Activated naive CD4-positive, alpha-beta T cell treated with anti-CD3 and anti-CD28 coated beads, Interleukin-2, amount 50 U/mL, for 16 hours (primary cell): Measurements from ENCODE around the gene DHDH.
A peak's percentile ranks its signal among the peaks of the same experiment; 100 is the strongest.
"Not testable (repeated sequence)": the region's sequence is repeated elsewhere in the genome, so short reads cannot be mapped to it uniquely, and the experiment has no call there.

Experiments used
- DNase-seq: peaks from one replicate; pipeline ENCODE4 v3.0.0-alpha.2; 2020

DHDH gene

GRCh38 chr19:48933382-48933932 lies at the start of gene DHDH:
TSS of gene DHDH (plus strand) at chr19:48933699. CDS start at chr19:48933722, 23 bp downstream.
- DNase-seq, result peak; percentile 77

- DNase-seq, result no peak
Observed at GRCh38 chr19:48883726-48884125, 49.8 kb upstream of the DHDH start.

- DNase-seq, result no peak
Observed at GRCh38 chr19:48887861-48888612, 45.5 kb upstream of the DHDH start.

GRCh38 chr19:48889496-48889895 lies 44.0 kb upstream of the DHDH start:
- DNase-seq, result not testable (repeated sequence)

- DNase-seq, result no peak
Observed at GRCh38 chr19:48890551-48890950, 42.9 kb upstream of the DHDH start.

- no peak for DNase-seq
Observed at GRCh38 chr19:48895226-48895625, 38.3 kb upstream of the DHDH start.

- DNase-seq, result peak; percentile 61
Observed at GRCh38 chr19:48896191-48896720, 37.2 kb upstream of the DHDH start.

GRCh38 chr19:48897181-48897580 lies 36.3 kb upstream of the DHDH start:
- DNase-seq, result no peak

GRCh38 chr19:48899386-48899749 lies 34.1 kb upstream of the DHDH start:
- not testable (repeated sequence) for DNase-seq

GRCh38 chr19:48899781-48900476 lies 33.6 kb upstream of the DHDH start, which contains the start of gene NUCB1:
TSS of gene NUCB1 (plus strand) at chr19:48900312. CDS start at chr19:48900797, 485 bp downstream.
- peak; percentile 99 for DNase-seq

GRCh38 chr19:48900477-48901406 lies 32.8 kb upstream of the DHDH start:
- peak; percentile 26 for DNase-seq

- DNase-seq, result not testable (repeated sequence)
Observed at GRCh38 chr19:48902291-48902690, 31.2 kb upstream of the DHDH start.

GRCh38 chr19:48903788-48904187 lies 29.7 kb upstream of the DHDH start:
- not testable (repeated sequence) for DNase-seq

GRCh38 chr19:48905664-48906063 lies 27.8 kb upstream of the DHDH start:
- no peak for DNase-seq

- DNase-seq, result no peak
Observed at GRCh38 chr19:48906324-48906723, 27.2 kb upstream of the DHDH start.

GRCh38 chr19:48907671-48908070 lies 25.8 kb upstream of the DHDH start:
- DNase-seq, result no peak

GRCh38 chr19:48909424-48910077 lies 23.9 kb upstream of the DHDH start:
- not testable (repeated sequence) for DNase-seq

GRCh38 chr19:48910803-48911202 lies 22.7 kb upstream of the DHDH start:
- DNase-seq, result no peak

- no peak for DNase-seq
Observed at GRCh38 chr19:48913114-48913889, 20.2 kb upstream of the DHDH start.

- DNase-seq, result no peak
Observed at GRCh38 chr19:48914181-48914580, 19.3 kb upstream of the DHDH start.

GRCh38 chr19:48915757-48916156 lies 17.7 kb upstream of the DHDH start:
- no peak for DNase-seq
